NCI-H146 treated with DMSO at 0.1 percent for 48 hours (cell line): ENCODE data around the gene ZNF697.
"Not testable (repeated sequence)": the region's sequence is repeated elsewhere in the genome, so short reads cannot be mapped to it uniquely, and the experiment has no call there.

ENCODE experiments used
- DNase-seq: peaks from one replicate; lab custom pipeline; 2025; ENCODE audit not compliant: unreplicated experiment; lab: John Stamatoyannopoulos, UW

ZNF697 gene

GRCh38 chr1:119647734-119648619 lies at the start of gene ZNF697:
TSS of gene ZNF697 (minus strand) at chr1:119648266. CDS start at chr1:119626100, 22,166 bp downstream.
- peak; percentile 93 for DNase-seq

- no peak for DNase-seq
These were observed 49.5 kb upstream of the ZNF697 start for GRCh38 chr1:119697598-119697997.

- DNase-seq, result not testable (repeated sequence)
These were observed 48.8 kb upstream of the ZNF697 start for GRCh38 chr1:119696863-119697262.

GRCh38 chr1:119689511-119689910 lies 41.4 kb upstream of the ZNF697 start:
- DNase-seq, result no peak

- no peak for DNase-seq
These were observed 40.7 kb upstream of the ZNF697 start for GRCh38 chr1:119688810-119689209.

- DNase-seq, result no peak
These were observed 39.5 kb upstream of the ZNF697 start for GRCh38 chr1:119687434-119688079.

GRCh38 chr1:119686661-119687060 lies 38.6 kb upstream of the ZNF697 start:
- DNase-seq, result no peak

GRCh38 chr1:119683893-119684292 lies 35.8 kb upstream of the ZNF697 start:
- no peak for DNase-seq

- DNase-seq, result no peak
These were observed 34.1 kb upstream of the ZNF697 start for GRCh38 chr1:119682141-119682540.

GRCh38 chr1:119681560-119681959 lies 33.5 kb upstream of the ZNF697 start:
- DNase-seq, result no peak

- no peak for DNase-seq
These were observed 32.7 kb upstream of the ZNF697 start for GRCh38 chr1:119680723-119681122.

- no peak for DNase-seq
These were observed 32.1 kb upstream of the ZNF697 start for GRCh38 chr1:119680193-119680592.

GRCh38 chr1:119679223-119679622 lies 31.2 kb upstream of the ZNF697 start:
- DNase-seq, result no peak

- DNase-seq, result no peak
These were observed 28.6 kb upstream of the ZNF697 start for GRCh38 chr1:119676571-119677206.

- DNase-seq, result peak; percentile 54
These were observed 27.6 kb upstream of the ZNF697 start for GRCh38 chr1:119675349-119676345.

- DNase-seq, result peak; percentile 32
These were observed 26.8 kb upstream of the ZNF697 start for GRCh38 chr1:119674835-119675289.

- no peak for DNase-seq
These were observed 26.1 kb upstream of the ZNF697 start for GRCh38 chr1:119674111-119674526.

- no peak for DNase-seq
These were observed 25.3 kb upstream of the ZNF697 start for GRCh38 chr1:119673171-119673940.

GRCh38 chr1:119670898-119671297 lies 22.8 kb upstream of the ZNF697 start:
- DNase-seq, result no peak

GRCh38 chr1:119667173-119667572 lies 19.1 kb upstream of the ZNF697 start:
- no peak for DNase-seq
